ENCODE data around the gene STK33.

STK33 gene

GRCh38 chr11:8352103-8352875, 241.7 kb downstream of the STK33 start:
- DNase-seq (ENCODE audit: insufficient read length, low spot score): no peak
- no peak for FAIRE-seq
- TF ChIP-seq PAX5 (IDR thresholded peaks at IDR 0.05; ENCODE audit: insufficient read depth, low read length, severe bottlenecking) (no peak), SPI1 (IDR thresholded peaks at IDR 0.05; ENCODE audit: low read depth, low read length) (no peak), POU2F2 (IDR thresholded peaks at IDR 0.05; ENCODE audit: low read depth, low read length) (no peak), POLR2AphosphoS5 (IDR thresholded peaks at IDR 0.05; ENCODE audit: low read depth, low read length) (no peak), POLR2A (IDR thresholded peaks at IDR 0.05; ENCODE audit: low read depth, low read length) (no peak), TAF1 (IDR thresholded peaks at IDR 0.05; ENCODE audit: low read depth, low read length) (no peak)

- no peak for DNase-seq (ENCODE audit: insufficient read length, low spot score)
- TF ChIP-seq POLR2A (IDR thresholded peaks at IDR 0.05; ENCODE audit: low read depth, low read length) (no peak), POLR2AphosphoS5 (IDR thresholded peaks at IDR 0.05; ENCODE audit: low read depth, low read length) (no peak), TAF1 (IDR thresholded peaks at IDR 0.05; ENCODE audit: low read depth, low read length) (no peak), SPI1 (IDR thresholded peaks at IDR 0.05; ENCODE audit: low read depth, low read length) (no peak), POU2F2 (IDR thresholded peaks at IDR 0.05; ENCODE audit: low read depth, low read length) (no peak), PAX5 (IDR thresholded peaks at IDR 0.05; ENCODE audit: insufficient read depth, low read length, severe bottlenecking) (no peak)
- FAIRE-seq: no peak
These were observed 242.8 kb downstream of the STK33 start for GRCh38 chr11:8351223-8351622.

GRCh38 chr11:8347978-8348377, 246.1 kb downstream of the STK33 start:
- no peak for TF ChIP-seq POLR2AphosphoS5 (IDR thresholded peaks at IDR 0.05; ENCODE audit: low read depth, low read length)
- no peak for TF ChIP-seq TAF1 (IDR thresholded peaks at IDR 0.05; ENCODE audit: low read depth, low read length)
- TF ChIP-seq SPI1 (IDR thresholded peaks at IDR 0.05; ENCODE audit: low read depth, low read length): no peak
- TF ChIP-seq POU2F2 (IDR thresholded peaks at IDR 0.05; ENCODE audit: low read depth, low read length): no peak
- no peak for FAIRE-seq

GRCh38 chr11:8346157-8346755, 247.8 kb downstream of the STK33 start:
- no peak for TF ChIP-seq SPI1 (IDR thresholded peaks at IDR 0.05; ENCODE audit: low read depth, low read length)
- no peak for TF ChIP-seq POLR2A (IDR thresholded peaks at IDR 0.05; ENCODE audit: low read depth, low read length)
- no peak for TF ChIP-seq POU2F2 (IDR thresholded peaks at IDR 0.05; ENCODE audit: low read depth, low read length)
- TF ChIP-seq TAF1 (IDR thresholded peaks at IDR 0.05; ENCODE audit: low read depth, low read length): no peak
- no peak for TF ChIP-seq PAX5 (IDR thresholded peaks at IDR 0.05; ENCODE audit: insufficient read depth, low read length, severe bottlenecking)
- no peak for TF ChIP-seq POLR2AphosphoS5 (IDR thresholded peaks at IDR 0.05; ENCODE audit: low read depth, low read length)
- no peak for DNase-seq (ENCODE audit: insufficient read length, low spot score)
- no peak for FAIRE-seq

More at GRCh38 chr11:8347978-8348377, 246.1 kb downstream of the STK33 start:
- no peak for DNase-seq (ENCODE audit: insufficient read length, low spot score)

- FAIRE-seq (no peak), DNase-seq (ENCODE audit: insufficient read length, low spot score) (no peak)
- TF ChIP-seq PAX5 (IDR thresholded peaks at IDR 0.05; ENCODE audit: insufficient read depth, low read length, severe bottlenecking) (no peak), POLR2AphosphoS5 (IDR thresholded peaks at IDR 0.05; ENCODE audit: low read depth, low read length) (no peak), TAF1 (IDR thresholded peaks at IDR 0.05; ENCODE audit: low read depth, low read length) (no peak), SPI1 (IDR thresholded peaks at IDR 0.05; ENCODE audit: low read depth, low read length) (no peak), POLR2A (IDR thresholded peaks at IDR 0.05; ENCODE audit: low read depth, low read length) (no peak), POU2F2 (IDR thresholded peaks at IDR 0.05; ENCODE audit: low read depth, low read length) (no peak)
These were observed 248.8 kb downstream of the STK33 start for GRCh38 chr11:8345179-8345578.

GRCh38 chr11:8344346-8344745, 249.7 kb downstream of the STK33 start:
- DNase-seq (ENCODE audit: insufficient read length, low spot score) (no peak), FAIRE-seq (no peak)
- no peak for TF ChIP-seq POLR2AphosphoS5 (IDR thresholded peaks at IDR 0.05; ENCODE audit: low read depth, low read length)
- TF ChIP-seq POU2F2 (IDR thresholded peaks at IDR 0.05; ENCODE audit: low read depth, low read length): no peak
- TF ChIP-seq SPI1 (IDR thresholded peaks at IDR 0.05; ENCODE audit: low read depth, low read length): no peak
- no peak for TF ChIP-seq TAF1 (IDR thresholded peaks at IDR 0.05; ENCODE audit: low read depth, low read length)
- no peak for TF ChIP-seq PAX5 (IDR thresholded peaks at IDR 0.05; ENCODE audit: insufficient read depth, low read length, severe bottlenecking)
- TF ChIP-seq POLR2A (IDR thresholded peaks at IDR 0.05; ENCODE audit: low read depth, low read length): no peak

GRCh38 chr11:8342821-8343681, 251.0 kb downstream of the STK33 start:
- DNase-seq (ENCODE audit: insufficient read length, low spot score) (no peak), FAIRE-seq (peak; percentile 85)
- TF ChIP-seq POLR2A (IDR thresholded peaks at IDR 0.05; ENCODE audit: low read depth, low read length) (no peak), TAF1 (IDR thresholded peaks at IDR 0.05; ENCODE audit: low read depth, low read length) (no peak), SPI1 (IDR thresholded peaks at IDR 0.05; ENCODE audit: low read depth, low read length) (no peak), POU2F2 (IDR thresholded peaks at IDR 0.05; ENCODE audit: low read depth, low read length) (0 out of 2 replicates have a peak, but pooled peaks have one; percentile 19), PAX5 (IDR thresholded peaks at IDR 0.05; ENCODE audit: insufficient read depth, low read length, severe bottlenecking) (no peak), POLR2AphosphoS5 (IDR thresholded peaks at IDR 0.05; ENCODE audit: low read depth, low read length) (no peak)

- TF ChIP-seq POU2F2 (IDR thresholded peaks at IDR 0.05; ENCODE audit: low read depth, low read length) (no peak), POLR2A (IDR thresholded peaks at IDR 0.05; ENCODE audit: low read depth, low read length) (no peak), SPI1 (IDR thresholded peaks at IDR 0.05; ENCODE audit: low read depth, low read length) (no peak), TAF1 (IDR thresholded peaks at IDR 0.05; ENCODE audit: low read depth, low read length) (no peak), PAX5 (IDR thresholded peaks at IDR 0.05; ENCODE audit: insufficient read depth, low read length, severe bottlenecking) (no peak), POLR2AphosphoS5 (IDR thresholded peaks at IDR 0.05; ENCODE audit: low read depth, low read length) (no peak)
- FAIRE-seq (no peak), DNase-seq (ENCODE audit: insufficient read length, low spot score) (no peak)
These were observed 252.0 kb downstream of the STK33 start for GRCh38 chr11:8341996-8342395.

Measured in GM12891 (cell line).